Activated CD4-positive, alpha-beta T cell treated with anti-CD3 and anti-CD28 coated beads, Interleukin-2, amount 50 U/mL, for 4 hours (primary cell): ENCODE measurements around the gene NXF3.
"Not testable (repeated sequence)": the region's sequence is repeated elsewhere in the genome, so short reads cannot be mapped to it uniquely, and the experiment has no call there.

Experiments
- DNase-seq, 2 experiments: peaks; one replicate each; pipeline ENCODE4 v3.0.0-alpha.2; 2020

The NXF3 gene

GRCh38 chrX:103092942-103093341 is at the start of gene NXF3:
TSS of gene NXF3 (minus strand) at chrX:103093143. CDS start at chrX:103093023, 120 bp downstream.
- no peak for DNase-seq

GRCh38 chrX:103136528-103136927 is 43.6 kb upstream of the NXF3 start:
- DNase-seq = not testable (repeated sequence)

- DNase-seq = no peak
These were observed 31.3 kb upstream of the NXF3 start for GRCh38 chrX:103124284-103124683.

GRCh38 chrX:103120748-103121147 is 27.8 kb upstream of the NXF3 start:
- DNase-seq = no peak

GRCh38 chrX:103116970-103117369 is 24.0 kb upstream of the NXF3 start:
- DNase-seq = not testable (repeated sequence)

GRCh38 chrX:103109497-103109896 is 16.6 kb upstream of the NXF3 start:
- not testable (repeated sequence) for DNase-seq

GRCh38 chrX:103107836-103108235 is 14.9 kb upstream of the NXF3 start:
- no peak for DNase-seq

GRCh38 chrX:103107227-103107737 is 14.3 kb upstream of the NXF3 start:
- not testable (repeated sequence) for DNase-seq

GRCh38 chrX:103104370-103104769 is 11.4 kb upstream of the NXF3 start:
- DNase-seq = not testable (repeated sequence)

GRCh38 chrX:103103866-103104265 is 10.9 kb upstream of the NXF3 start:
- DNase-seq = not testable (repeated sequence)

GRCh38 chrX:103101299-103102042 is 8.5 kb upstream of the NXF3 start:
- no peak for DNase-seq

- no peak for DNase-seq
These were observed 7.5 kb upstream of the NXF3 start for GRCh38 chrX:103100484-103100883.

- DNase-seq = no peak
These were observed 6.7 kb upstream of the NXF3 start for GRCh38 chrX:103099691-103100090.

GRCh38 chrX:103098488-103098887 is 5.5 kb upstream of the NXF3 start:
- no peak for DNase-seq

- DNase-seq = no peak
These were observed 11.9 kb downstream of the NXF3 start for GRCh38 chrX:103081051-103081450.

- no peak for DNase-seq
These were observed 19.5 kb downstream of the NXF3 start for GRCh38 chrX:103073467-103073866.

- DNase-seq = no peak
These were observed 26.3 kb downstream of the NXF3 start for GRCh38 chrX:103066606-103067005.

GRCh38 chrX:103063918-103064434 is 29.0 kb downstream of the NXF3 start, which contains the start of gene BEX1:
TSS of gene BEX1 (minus strand) at chrX:103064171. CDS start at chrX:103063274, 897 bp downstream.
- no peak for DNase-seq

- no peak for DNase-seq
These were observed 29.6 kb downstream of the NXF3 start for GRCh38 chrX:103063191-103063845.

GRCh38 chrX:103061486-103061885 is 31.5 kb downstream of the NXF3 start:
- DNase-seq = no peak

- no peak for DNase-seq
These were observed 36.0 kb downstream of the NXF3 start for GRCh38 chrX:103056902-103057301.

GRCh38 chrX:103052625-103053024 is 40.3 kb downstream of the NXF3 start:
- no peak for DNase-seq

GRCh38 chrX:103051260-103051789 is 41.6 kb downstream of the NXF3 start:
- no peak for DNase-seq

GRCh38 chrX:103033371-103033770 is 59.6 kb downstream of the NXF3 start:
- DNase-seq = not testable (repeated sequence)
